AG04449 (cell line): ENCODE results near the gene OPA3.

Experiments used
- CTCF ChIA-PET: fragments of 350-600 bp; formaldehyde crosslinking; extraction: SDS; loops from one replicate; lab custom pipeline; 2021; ENCODE audit warnings: antibody characterized with exemption; lab: Yijun Ruan, JAX
- POLR2A ChIA-PET: fragments of 400-600, 350-600 bp; formaldehyde crosslinking; extraction: SDS; loops from one replicate; lab custom pipeline; 2020; ENCODE audit warnings: antibody characterized with exemption, inconsistent platforms; lab: Yijun Ruan, JAX
- DNase-seq: peaks from one replicate; pipeline ENCODE4 v3.0.0-alpha.2; 2010; ENCODE audit warnings: low read depth, low spot score
- H3K4me3 ChIP-seq: 2 replicates; pipeline ENCODE4 v1.5.1; 2011; ENCODE audit warnings: low read depth, mild to moderate bottlenecking, control low read depth, low read length
- TF ChIP-seq, protein P1 (sequence below): IDR thresholded peaks from one replicate; pipeline ENCODE4 v1.5.1; 2011; ENCODE audit warnings: mild to moderate bottlenecking, moderate library complexity, low read length, control low read depth, inconsistent platforms; ENCODE audit not compliant: insufficient read depth; ENCODE audit errors: missing control alignments

OPA3 gene

DNA sequence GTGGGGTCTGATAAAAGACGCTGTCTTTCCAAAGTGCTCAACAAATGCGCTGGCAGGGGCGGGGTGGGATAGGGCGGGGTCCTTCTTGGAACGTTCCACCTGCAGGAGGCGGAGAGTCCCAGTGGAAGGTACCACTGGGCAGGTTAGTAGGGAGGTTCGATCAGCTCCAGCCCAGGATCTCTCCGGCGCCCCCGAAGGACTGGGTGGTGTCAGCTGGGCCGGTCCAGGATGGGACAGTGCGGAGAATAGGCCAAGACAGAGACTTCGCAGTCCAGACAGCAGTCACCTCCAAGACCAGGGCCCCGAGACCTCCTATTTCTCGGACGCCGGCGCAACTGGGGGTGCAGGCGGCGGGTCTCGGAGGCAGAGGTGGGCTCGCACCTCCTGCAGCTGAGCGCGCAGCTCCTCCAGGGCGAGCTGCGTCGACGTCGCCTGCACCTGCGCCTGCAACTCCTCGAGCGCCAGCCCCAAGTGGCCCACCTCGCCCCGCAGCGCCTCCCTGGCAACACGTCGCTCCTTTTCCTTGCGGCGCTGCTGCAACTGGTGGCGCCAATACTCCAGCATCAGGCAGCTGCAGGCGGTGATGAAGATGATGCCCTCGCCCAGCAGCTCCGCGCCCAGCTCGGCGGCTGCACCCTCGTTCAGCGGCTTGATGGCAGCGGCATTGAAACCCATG lies 55.7 kb downstream of the OPA3 start:
- CTCF ChIA-PET = no interaction called here
- no peak overlapping the region for H3K4me3 ChIP-seq
- TF ChIP-seq, protein P1, sequence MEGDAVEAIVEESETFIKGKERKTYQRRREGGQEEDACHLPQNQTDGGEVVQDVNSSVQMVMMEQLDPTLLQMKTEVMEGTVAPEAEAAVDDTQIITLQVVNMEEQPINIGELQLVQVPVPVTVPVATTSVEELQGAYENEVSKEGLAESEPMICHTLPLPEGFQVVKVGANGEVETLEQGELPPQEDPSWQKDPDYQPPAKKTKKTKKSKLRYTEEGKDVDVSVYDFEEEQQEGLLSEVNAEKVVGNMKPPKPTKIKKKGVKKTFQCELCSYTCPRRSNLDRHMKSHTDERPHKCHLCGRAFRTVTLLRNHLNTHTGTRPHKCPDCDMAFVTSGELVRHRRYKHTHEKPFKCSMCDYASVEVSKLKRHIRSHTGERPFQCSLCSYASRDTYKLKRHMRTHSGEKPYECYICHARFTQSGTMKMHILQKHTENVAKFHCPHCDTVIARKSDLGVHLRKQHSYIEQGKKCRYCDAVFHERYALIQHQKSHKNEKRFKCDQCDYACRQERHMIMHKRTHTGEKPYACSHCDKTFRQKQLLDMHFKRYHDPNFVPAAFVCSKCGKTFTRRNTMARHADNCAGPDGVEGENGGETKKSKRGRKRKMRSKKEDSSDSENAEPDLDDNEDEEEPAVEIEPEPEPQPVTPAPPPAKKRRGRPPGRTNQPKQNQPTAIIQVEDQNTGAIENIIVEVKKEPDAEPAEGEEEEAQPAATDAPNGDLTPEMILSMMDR = no peak
- POLR2A ChIA-PET = no interaction called here
- no peak for DNase-seq

DNA sequence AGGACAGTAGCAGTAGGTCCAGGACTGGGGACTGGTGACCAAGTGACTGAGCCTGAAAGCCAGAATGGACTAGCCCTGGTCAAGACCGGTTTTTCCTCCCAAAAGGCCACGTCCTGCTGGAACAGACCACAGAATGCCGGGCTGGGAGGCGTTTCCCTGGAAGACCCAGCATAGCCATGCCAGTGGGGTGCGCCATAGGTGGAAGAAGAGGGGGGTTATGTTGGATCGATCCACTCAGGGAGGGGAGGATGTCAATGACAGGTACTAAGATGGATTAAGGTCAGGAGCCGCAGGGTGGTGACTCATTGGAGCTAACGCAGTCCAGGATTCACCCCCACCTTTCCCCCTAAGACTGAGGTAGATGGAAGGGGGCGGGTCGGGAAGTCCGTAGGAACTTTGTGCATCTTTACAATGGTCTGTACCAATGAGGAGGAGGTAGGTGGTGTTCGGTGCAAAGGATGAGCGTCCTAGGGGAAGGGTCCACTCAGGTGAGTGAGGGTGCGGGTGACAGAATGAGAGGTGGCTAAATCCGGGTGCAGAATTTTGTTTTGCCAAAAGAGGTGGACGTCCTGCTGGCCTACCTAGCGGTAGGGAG lies 56.4 kb downstream of the OPA3 start:
- ChIA-PET POLR2A (no interaction called here), CTCF (interaction anchor here (1.0 to 1.1 kb wide), 2 partner anchors 13 to 114 kb away, joined by 3 to 5 read pairs; no protein-coding TSS in a partner anchor)
- no peak overlapping the region for H3K4me3 ChIP-seq
- TF ChIP-seq, protein P1 = no peak
- DNase-seq = no peak

DNA sequence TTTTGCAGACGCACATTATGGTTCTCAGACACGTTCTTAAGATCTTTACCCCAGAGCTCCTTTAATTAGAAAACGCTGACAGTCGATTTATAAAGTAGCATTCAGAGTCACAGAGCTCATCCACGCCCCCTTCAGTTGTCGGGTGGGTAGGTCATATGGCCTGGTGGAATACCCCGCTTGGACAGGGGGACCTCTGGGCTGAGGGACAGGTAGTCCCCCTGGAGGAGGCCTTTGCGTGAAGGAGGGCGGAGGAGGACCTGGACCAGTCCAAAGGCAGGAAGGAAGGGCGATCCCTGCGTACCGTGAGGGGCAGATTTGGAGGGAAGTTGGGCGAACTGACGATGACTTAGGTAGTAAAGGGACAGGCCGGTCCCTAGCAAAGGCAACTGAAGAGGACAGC lies 56.9 kb downstream of the OPA3 start:
- ChIA-PET POLR2A (no interaction called here), CTCF (interaction anchor here (1.0 to 2.1 kb wide), 4 partner anchors 13 to 114 kb away, joined by 3 to 13 read pairs (median 6); no protein-coding TSS in a partner anchor)
- DNase-seq = no peak
- TF ChIP-seq, protein P1 = no peak
- no peak overlapping the region for H3K4me3 ChIP-seq

DNA sequence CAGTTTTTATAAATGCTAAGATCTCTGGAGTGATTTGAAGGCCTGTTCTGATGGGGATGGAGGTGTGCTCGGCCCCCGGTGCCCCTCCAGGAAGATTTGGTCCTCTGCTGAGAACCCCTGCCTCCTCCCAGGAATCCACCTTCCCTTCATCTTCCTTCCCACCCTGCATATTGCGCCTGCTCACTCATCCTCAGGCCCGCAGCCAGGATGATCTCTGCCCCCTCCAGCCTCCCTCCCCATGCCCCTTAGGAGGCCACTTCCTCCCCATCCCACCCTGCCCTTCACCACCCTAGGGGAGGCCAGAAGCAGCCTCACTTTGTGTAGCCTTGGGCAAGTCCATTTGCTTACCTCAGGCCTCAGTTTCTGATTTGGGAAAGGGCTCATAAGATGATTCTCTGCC lies 57.6 kb downstream of the OPA3 start:
- TF ChIP-seq, protein P1 = no peak
- no peak overlapping the region for H3K4me3 ChIP-seq
- CTCF ChIA-PET = interaction anchor here (1.0 to 2.1 kb wide), 7 partner anchors 12 to 157 kb away, joined by 3 to 13 read pairs (median 5); no protein-coding TSS in a partner anchor
- POLR2A ChIA-PET = no interaction called here
- DNase-seq = no peak

DNA sequence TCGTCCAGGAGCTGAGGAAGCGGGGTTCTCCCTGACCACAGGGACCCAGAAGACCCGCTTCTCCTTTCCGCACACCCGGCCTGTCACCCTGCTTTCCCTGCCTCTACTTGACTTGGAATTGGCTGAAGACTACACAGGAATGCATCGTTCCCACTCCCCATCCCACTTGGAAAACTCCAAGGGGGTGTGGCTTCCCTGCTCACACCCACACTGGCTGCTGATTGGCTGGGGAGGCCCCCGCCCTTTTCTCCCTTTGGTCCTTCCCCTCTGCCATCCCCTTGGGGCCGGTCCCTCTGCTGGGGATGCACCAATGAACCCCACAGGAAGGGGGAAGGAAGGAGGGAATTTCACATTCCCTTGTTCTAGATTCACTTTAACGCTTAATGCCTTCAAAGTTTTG lies 58.5 kb downstream of the OPA3 start:
- ChIA-PET POLR2A (interaction anchor here (0.6 kb wide), 1 partner anchor 85 kb away, joined by 3 read pairs; no protein-coding TSS in a partner anchor), CTCF (interaction anchor here (0.6 to 2.1 kb wide), 6 partner anchors 12 to 158 kb away, joined by 3 to 13 read pairs (median 5); no protein-coding TSS in a partner anchor)
- TF ChIP-seq, protein P1 = no peak
- no peak for DNase-seq
- H3K4me3 ChIP-seq = no peak overlapping the region

DNA sequence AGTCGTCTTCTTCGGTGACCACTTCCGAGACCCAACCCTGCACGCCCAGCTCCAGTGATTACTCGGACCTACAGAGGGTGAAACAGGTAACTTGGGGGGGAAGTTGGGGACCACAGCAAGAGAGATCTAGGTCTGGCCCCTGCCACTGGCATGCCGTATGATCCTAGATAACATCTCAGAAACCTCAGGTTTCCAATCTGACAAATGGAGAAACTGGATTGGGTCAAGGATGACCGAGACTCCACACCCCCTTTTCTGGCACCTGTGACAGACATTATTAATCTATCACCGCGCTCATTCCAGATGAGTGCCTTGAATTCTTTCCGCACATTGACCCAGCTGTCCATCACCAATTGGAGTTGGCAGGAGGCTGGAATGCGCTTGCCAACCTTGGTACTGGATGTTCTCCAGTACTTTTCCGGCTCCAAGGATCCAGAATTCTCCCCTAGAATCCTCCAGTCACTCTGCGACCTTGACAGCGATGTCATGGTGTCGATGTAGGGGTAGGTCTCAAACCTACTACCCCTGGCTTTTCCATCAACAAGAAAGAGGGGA lies 60.0 kb downstream of the OPA3 start:
- no peak for DNase-seq
- POLR2A ChIA-PET = no interaction called here
- TF ChIP-seq, protein P1 = no peak
- CTCF ChIA-PET = interaction anchor here (0.9 to 1.8 kb wide), 3 partner anchors 9 to 157 kb away, joined by 3 to 8 read pairs (median 4); no protein-coding TSS in a partner anchor
- no peak overlapping the region for H3K4me3 ChIP-seq
